Endometrial microvascular endothelial cells (primary cell): Measurements from ENCODE around the gene APP. TPM values are rescaled to one million over a fixed set of nuclear protein-coding genes. Genes with fewer than 3 reads are reported as not detected.

Source experiments
- in situ Hi-C: cut with HindIII; loops from 2 replicates; pipeline ENCODE4 v1.10.0; 2017; ENCODE audit warnings: low sequenced_read_pairs, low pct_unique_long_range_greater_than_20kb; ENCODE audit errors: inconsistent ontology term
- total RNA-seq: library from RNA; depleted of rRNA; stranded (reverse); fragments of >200 nt; gene quantifications from one replicate; pipeline ENCODE4 v1.2.3, GENCODE V29; 2015; ENCODE audit errors: inconsistent ontology term

The APP gene
- total RNA-seq, 1 donor from 2014 or later: 810 TPM

DNA sequence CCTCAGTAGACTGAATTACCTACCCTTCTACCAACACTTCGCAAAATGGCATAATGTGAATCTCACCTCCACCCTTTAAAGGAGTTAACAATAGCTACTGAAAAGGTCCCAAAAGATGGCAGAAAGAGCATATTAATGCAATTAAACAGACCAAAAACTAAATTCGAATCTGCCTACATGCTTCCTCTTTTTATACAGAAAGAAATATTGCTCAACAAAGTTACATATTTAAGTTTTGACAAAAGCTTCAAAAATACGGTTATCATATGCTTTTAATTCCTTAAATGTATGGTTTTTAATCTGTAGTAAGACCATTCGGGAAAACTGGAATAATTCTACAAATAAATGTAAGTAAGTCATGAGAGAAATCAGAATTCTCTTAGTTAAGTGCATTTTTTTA lies 2.2 kb downstream of the APP start:
- in situ Hi-C loops: loop anchor here (25.0 kb wide), 3 partner anchors 106 to 369 kb away; no protein-coding TSS in a partner anchor

DNA sequence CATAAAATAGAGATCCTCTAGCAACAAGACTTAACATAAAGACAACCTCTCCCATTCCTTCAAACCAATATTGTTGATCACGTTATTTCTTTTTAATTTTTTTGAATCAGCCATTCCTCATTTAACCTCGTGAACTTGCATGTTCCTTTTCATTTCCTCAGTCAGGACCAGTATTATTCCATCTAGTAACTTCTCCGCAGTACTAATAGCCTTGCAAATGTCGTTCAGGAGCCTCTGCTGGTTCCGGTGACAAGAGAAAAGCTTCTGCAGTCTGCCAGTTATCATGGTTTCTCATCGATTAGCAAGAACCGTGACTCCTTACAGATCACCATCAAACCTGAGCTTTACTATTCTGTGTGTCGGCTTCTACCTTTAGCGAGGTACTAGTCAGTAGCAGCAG lies 3.0 kb downstream of the APP start:
- in situ Hi-C loops: loop anchor here (25.0 kb wide), 3 partner anchors 105 to 370 kb away; no protein-coding TSS in a partner anchor

DNA sequence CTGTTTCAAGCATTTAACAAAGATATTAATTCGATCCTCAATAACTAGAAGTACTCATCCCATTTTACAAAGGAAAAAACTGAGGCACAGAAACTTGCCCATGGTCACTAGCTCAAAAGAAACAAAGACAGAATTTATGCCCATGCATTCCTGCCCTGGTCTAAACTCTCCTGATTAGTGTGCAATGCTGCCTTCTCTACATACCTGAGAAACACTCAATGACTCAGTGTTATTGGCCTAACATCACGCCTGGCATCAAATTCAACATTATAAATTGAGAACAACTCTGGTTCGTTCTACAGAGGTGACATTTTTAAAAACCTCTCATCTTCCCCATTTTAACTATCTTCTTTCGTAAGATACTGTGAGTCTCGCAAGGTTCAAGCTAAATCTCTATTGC lies 5.2 kb downstream of the APP start:
- in situ Hi-C loops: loop anchor here (25.0 kb wide), 3 partner anchors 103 to 372 kb away; no protein-coding TSS in a partner anchor

DNA sequence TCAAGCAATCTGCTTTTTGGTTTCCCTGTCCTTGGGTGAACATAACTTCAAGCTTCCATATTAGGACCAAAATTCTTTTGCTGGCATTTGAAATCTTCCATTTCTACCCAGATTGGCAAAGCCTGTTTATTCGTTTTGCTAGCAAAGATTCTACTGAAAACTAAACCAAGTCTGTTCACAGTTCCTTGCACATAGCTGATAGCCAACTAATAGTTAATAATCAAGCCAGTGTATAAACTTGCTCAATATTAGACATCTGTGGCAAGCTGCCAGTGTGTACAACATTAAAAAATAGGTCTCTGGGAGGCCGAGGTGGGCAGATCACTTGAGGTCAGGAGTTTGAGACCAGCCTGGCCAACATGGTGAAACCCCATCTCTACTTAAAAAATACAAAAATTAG lies 6.3 kb downstream of the APP start:
- in situ Hi-C loops: loop anchor here (25.0 kb wide), 3 partner anchors 102 to 373 kb away; no protein-coding TSS in a partner anchor

DNA sequence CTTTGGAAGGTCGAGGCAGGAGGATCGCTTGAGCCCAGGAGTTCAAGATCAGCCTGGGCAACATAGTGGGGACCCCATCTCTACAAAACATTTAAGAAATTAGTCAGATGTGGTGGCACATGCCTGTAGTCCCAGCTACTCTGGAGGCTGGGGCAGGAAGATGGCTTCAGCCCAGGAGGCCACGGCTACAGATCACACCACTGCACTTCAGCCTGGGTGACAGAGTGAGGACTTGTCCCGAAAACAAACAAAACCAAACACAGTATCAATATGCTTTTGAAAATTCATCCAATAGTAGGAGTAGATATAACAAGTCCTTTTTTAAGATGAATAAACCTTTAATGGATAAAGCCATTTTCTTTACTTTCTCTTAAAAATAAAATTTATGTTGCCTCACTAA lies 8.5 kb downstream of the APP start:
- in situ Hi-C loops: loop anchor here (25.0 kb wide), 3 partner anchors 100 to 375 kb away; no protein-coding TSS in a partner anchor

DNA sequence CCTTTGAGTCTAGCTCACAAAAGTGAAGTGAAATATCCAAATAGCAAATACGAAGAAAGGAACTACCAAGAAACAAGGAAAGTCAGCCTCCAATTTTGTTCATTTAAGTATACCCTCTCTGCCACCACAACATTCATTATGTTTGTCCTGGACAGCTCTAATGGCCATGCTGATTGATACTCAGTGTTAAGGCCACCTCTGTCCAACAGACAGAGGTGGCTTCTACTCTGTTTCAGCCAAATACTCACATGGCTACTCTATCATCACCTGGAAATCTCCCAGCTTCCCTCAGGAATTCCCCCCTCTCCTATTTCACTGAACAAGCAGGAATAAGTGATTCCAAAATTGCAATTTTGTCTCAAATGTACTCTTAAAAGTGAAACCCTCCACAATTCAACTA lies 10.7 kb downstream of the APP start:
- in situ Hi-C loops: loop anchor here (25.0 kb wide), 3 partner anchors 98 to 377 kb away; no protein-coding TSS in a partner anchor

DNA sequence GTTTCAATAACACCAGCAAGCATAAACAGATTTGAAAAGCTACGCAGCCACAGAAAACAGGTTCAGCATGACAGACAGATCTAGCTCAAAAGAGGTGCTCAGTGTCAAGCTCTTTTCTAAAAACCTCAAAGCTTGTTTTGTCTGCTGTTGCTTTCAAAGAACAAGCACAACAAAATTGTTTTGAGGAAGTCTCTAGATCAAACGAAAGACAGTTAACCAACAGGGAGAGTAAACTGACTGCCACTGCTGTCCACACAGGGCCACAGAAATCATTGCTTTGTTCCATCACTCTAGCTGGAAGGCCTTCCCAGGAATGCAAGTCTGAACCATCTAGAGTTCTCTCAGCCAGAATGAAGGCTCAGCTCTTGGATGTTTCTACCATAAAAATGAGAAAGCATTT lies 12.8 kb downstream of the APP start:
- in situ Hi-C loops: loop anchor here (25.0 kb wide), 3 partner anchors 96 to 380 kb away; no protein-coding TSS in a partner anchor

DNA sequence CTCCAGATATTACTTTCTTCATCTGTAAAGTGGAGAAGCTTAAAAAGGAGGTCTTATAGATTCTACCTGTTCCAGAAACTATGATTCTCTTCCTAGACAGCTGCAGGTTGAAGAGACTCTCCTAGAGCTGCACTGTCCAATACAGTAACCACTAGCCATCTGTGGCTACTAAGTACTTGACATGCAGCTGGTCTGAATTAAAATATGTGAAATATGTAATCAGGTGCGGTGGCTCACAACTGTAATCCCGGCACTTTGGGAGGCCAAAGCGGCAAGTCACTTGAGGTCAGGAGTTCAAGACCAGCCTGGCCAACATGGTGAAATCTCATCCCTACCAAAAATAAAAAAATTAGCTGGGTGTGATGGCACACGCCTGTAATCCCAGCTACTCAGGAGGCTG lies 15.8 kb downstream of the APP start:
- in situ Hi-C loops: loop anchor here (25.0 kb wide), 3 partner anchors 92 to 383 kb away; no protein-coding TSS in a partner anchor

DNA sequence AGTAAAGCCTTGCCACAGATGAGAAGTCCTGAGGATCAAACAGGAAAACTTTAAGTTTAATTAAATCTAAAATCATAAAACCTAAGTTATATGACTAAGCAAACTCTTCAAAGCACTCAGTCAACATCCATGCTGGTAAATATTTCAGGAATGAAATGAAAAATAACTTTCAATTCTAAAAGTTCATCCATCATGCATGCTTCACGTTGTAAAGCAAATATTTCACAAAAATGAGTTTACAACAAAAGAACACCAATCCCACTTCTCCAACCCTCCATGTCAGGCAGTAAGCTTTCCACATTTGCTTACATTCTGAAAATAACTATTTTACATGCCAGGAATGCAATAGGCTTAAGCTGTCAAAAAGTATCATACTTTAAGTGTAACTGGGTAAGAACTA lies 16.8 kb downstream of the APP start:
- in situ Hi-C loops: loop anchor here (25.0 kb wide), 3 partner anchors 91 to 384 kb away; no protein-coding TSS in a partner anchor

DNA sequence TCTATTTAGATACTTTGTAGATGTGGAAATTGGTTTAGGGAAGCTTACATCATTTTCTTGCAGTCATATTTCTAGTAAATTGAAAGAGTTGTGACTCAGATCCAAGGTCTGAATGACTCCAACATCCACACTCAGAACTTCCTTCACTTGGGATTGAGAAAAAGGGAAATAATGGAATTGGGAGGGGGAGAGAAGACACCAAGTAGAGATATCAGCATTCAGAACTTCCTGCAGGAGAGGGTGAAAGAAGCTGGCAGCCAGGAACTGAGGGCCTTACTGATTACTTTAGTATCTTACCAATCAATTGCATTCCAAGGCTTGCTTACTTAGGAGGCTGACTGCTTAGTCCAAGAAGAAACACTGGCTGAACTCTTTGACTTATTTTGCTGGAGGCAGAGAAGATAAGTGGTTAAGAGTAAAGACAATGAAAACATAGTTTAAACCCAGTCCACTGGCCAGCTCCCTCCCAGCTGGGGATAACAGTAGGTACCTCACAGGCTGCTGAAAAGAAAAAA lies 21.7 kb downstream of the APP start:
- in situ Hi-C loops: no loop called here

DNA sequence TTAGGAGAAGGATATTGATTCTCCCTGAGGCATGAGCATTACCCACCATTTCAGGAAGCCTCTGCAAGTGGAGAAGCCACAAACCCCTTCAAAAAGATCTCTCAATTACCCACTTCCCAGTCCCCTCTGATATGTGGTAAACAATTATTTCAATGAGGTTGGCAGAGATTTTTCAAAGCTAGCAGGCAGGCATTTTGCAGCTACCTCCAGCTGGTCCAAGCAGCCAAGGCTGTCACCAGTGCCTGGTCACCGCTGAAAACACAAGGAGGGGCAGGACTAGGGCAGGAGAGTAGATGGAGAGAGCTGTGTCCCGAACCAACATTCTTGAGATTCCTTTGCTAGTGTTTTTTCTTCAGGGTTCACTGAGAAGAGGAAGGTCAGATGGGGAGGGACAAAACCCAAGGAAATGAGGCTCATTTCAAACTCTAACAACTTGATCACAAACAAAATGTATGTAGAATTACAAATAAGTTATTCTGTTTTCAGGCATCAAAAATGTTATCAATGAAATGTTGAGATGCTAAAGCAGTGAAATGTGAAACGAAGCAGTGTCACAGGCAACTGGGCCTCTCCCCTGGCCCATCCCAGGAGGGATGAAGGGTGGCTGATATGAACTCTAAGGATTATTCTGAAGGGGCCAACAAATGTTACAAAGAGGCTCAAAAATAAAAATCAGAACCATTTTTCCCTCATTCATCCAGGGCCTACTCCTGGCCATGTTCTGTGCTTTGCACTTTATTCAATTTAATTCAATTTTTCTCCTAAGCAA lies 22.3 kb downstream of the APP start:
- in situ Hi-C loops: no loop called here

DNA sequence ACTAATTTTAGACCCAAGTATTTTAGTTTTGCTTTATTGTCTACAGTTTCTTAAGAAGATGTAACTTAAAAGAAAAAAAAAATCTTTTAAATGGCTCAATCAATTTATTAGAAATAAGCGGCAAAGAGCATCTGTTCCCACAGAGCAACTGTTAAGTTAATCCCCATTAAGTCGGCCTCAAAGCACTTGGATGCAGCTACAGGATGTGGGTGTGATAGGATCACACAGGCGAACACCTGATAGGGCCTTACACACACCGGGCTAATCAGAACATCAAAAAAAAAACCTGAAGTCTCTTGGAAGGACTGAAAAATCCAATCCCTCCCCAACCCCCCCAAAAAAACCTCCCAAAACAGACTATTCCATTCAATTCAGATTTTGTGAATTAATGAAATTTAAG lies 23.0 kb downstream of the APP start:
- in situ Hi-C loops: no loop called here

DNA sequence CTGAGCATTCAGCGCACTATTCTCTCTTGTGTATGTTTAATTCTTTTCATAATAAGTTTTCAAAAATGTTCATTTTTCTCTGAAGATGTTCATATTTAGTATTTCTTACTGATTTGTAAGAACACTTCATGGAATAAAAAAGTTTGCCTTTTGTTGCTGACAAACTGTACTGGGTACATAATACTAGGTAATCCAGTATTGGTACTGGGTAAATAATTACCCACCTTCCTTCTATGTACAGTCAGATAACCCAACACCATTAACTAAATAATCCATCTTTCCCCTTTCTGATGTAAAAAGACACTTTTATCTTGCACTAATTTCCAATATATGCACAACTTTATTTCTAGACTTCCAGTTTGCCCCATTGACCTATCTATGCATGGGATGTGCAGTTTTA lies 23.9 kb downstream of the APP start:
- in situ Hi-C loops: no loop called here

DNA sequence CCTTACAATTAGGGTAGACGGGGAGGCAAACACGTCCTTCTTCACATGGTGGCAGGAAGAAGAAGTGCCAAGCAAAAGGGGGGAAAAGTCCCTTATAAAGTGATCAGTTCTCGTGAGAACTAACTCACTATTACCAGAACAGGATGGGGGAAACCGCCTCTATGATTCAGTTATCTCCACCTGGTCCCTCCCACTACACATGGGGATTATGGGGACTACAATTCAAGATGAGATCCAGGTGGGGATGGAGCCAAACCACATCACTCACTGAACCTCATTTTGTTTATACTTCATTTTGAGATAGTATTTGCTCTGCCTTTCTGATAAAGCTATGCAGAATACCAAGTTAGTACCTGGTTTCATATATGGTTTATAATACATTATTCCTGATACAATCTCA lies 26.5 kb downstream of the APP start:
- in situ Hi-C loops: no loop called here

DNA sequence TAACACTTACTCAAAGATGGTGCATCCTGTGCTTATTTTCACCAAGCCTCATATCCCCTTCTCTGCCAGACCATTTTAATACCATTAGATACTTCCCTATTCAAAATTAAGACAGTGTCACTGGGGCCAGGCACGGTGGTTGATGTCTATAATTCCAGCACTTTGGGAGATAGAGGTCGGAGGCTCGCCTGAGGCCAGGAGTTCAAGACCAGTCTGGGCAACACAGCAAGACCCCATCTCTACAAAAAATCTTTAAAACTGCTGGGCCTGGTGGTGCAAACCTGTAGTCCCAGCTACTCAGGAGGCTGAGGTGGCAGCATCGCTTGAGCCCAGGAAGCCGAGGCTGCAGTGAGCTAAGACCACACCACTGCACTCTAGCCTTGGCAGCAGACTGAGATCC lies 28.2 kb downstream of the APP start:
- in situ Hi-C loops: no loop called here

DNA sequence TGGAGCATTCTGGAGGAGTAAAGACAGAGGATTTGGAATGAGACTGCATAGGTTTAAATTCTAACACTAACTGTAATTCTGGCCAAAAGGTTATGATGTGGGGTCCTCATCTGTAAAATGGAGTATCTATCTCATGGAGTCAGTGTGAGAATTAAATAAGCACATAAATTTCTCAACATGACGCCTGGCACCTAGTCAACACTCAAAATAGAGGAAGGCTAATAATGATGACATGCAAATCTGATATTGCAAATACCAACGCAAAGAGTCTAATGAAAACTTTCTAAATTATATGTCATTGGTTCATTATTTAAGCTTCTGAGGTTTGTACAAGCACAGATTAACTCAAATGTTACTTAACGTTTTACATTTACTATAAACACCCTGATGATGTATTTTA lies 29.6 kb downstream of the APP start:
- in situ Hi-C loops: no loop called here

DNA sequence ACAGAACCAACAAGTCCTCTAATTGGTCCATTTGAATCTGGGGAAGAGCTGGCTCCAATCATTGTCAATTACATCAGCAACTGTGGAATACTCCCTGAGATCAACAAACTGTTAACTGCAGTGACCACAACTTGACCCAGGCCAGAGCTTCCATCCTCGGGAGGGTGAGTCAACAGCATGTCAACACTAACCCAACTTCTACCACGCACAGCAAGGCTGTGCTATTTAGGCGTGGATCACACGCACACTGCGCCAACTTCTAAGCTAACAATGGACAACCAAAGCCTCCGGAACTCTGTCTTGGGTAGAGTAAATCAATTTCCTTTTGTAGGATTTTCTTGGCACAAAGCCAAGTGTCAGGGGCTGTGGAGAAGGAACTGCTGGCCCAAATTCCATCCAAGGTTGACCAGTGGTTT lies 30.4 kb downstream of the APP start:
- in situ Hi-C loops: no loop called here

DNA sequence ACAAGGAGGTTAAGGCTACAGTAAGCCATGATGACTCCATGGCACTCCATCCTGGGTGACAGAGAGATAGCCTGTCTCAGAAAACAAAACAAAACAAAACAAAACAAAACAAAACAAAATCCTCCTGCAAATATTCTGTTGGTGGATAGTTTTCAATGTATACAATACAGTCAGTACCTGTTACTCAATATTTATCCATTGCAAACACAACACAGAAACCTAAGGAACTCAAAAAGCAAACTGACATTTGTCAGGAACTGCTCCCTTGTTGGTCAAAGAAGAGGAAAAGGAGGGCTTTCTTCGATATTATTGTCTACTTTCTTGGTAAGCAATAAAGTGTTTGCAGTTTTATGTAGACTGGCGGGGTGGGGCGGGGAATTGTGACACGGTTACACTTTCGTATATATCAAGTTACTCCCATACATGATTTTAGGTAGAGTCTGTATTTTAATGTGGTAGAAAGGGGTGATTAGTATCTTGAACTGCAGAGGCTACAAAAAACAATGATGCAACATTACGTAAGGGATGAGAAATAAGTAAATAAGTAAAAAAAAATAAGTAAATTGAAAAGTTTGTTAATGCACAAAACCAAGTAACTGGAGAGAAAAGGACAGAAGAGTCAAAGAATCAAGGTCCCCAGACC lies 31.8 kb downstream of the APP start:
- in situ Hi-C loops: no loop called here

DNA sequence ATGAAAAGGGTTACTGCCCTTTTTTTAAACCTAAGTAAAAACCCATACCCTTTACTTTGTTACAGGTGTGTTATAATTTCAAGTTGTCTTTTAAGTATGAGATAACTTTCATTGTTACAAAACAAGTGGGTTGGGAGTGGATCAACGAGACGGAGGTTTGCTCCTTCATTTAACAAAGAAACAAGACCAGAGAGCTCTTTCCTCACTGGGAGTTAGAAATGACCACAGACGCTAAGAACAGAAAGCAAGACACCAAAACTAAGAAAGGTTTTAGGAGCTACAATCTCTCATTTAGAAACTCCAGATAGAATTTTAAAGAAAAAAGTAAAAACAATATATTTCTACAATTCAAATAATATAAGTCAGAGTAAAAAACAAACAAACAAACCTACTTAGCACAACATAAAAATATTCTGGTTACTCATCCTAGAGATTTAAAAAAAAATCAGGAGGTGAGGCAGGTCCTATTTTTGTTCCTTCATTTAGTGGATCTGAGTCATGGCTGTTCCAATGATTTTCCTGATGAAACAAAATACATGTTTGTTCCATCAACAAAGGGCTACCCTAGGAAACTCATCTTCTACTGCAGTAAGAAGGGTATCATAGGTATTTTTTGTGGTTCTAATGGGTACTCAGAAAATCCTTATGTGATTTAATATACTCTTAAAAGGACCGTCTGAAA lies 33.0 kb downstream of the APP start:
- in situ Hi-C loops: no loop called here
